PC-9 (cell line): Measurements from ENCODE around the gene KMT5C. TPM values are rescaled to one million over a fixed set of nuclear protein-coding genes. Genes with fewer than 3 reads are reported as not detected.

Experiments
- BruUV-seq: library from RNA; stranded (reverse); fragments of 400-500 nt; replicated peaks from 2 replicates; lab custom pipeline; 2021; lab: Mats Ljungman, UMichigan
- CTCF ChIA-PET: fragments of 300-600 bp; sonication (Branson Sonifier 250); formaldehyde crosslinking; loops from one replicate; lab custom pipeline; 2022; ENCODE audit warnings: antibody characterized with exemption; lab: Charles Lee
- POLR2A ChIA-PET: fragments of 300-600 bp; sonication (Branson Sonifier 250); formaldehyde crosslinking; loops from one replicate; lab custom pipeline; 2022; ENCODE audit warnings: antibody characterized with exemption; ENCODE audit not compliant: unreplicated experiment; lab: Charles Lee
- DNase-seq, 2 experiments: peaks; one replicate each; pipeline versions ENCODE4 v3.0.0 to v3.0.0-alpha.2; 2015 to 2022; ENCODE audit warnings: mixed read lengths in 1 of 2
- H2AFZ ChIP-seq: fragments of 200-600 bp; sonication (generic); 2 replicates; pipeline ENCODE4 v1.8.1; 2017; ENCODE audit warnings: antibody characterized with exemption
- H3F3A ChIP-seq: fragments of 200-600 bp; sonication (generic); 2 replicates; pipeline ENCODE4 v1.8.1; 2017; ENCODE audit warnings: antibody characterized with exemption, mild to moderate bottlenecking, low read depth; ENCODE audit not compliant: insufficient read depth
- H3K27ac ChIP-seq: fragments of 200-600 bp; sonication (generic); 2 replicates; pipeline ENCODE4 v1.6.1; 2016; ENCODE audit warnings: mixed run types
- H3K27me3 ChIP-seq: fragments of 200-600 bp; sonication (generic); 2 replicates; pipeline ENCODE4 v1.6.1; 2016; ENCODE audit warnings: low read depth, mixed run types; ENCODE audit not compliant: insufficient read depth
- H3K36me3 ChIP-seq: fragments of 200-600 bp; sonication (generic); 2 replicates; pipeline ENCODE4 v1.6.1; 2016; ENCODE audit warnings: low read depth, mixed run types
- H3K4me1 ChIP-seq: fragments of 200-600 bp; sonication (generic); replicated peaks from 2 replicates; pipeline ENCODE4 v1.6.1; 2016; ENCODE audit warnings: mixed run types; ENCODE audit not compliant: insufficient read depth
- H3K4me2 ChIP-seq: fragments of 200-600 bp; sonication (generic); 2 replicates; pipeline ENCODE4 v1.6.1; 2017; ENCODE audit warnings: mixed run types
- H3K4me3 ChIP-seq: fragments of 200-600 bp; sonication (generic); 2 replicates; pipeline ENCODE4 v1.6.1; 2016; ENCODE audit warnings: mixed run types
- H3K79me2 ChIP-seq: fragments of 200-600 bp; sonication (generic); 2 replicates; pipeline ENCODE4 v1.6.1; 2017; ENCODE audit warnings: low read depth, mixed run types
- H3K9me2 ChIP-seq: fragments of 200-600 bp; sonication (generic); 2 replicates; pipeline ENCODE4 v1.8.1; 2017; ENCODE audit warnings: mild to moderate bottlenecking; ENCODE audit not compliant: insufficient read depth
- H3K9me3 ChIP-seq: fragments of 200-600 bp; sonication (generic); 2 replicates; pipeline ENCODE4 v1.8.1; 2016; ENCODE audit warnings: low read depth; ENCODE audit not compliant: insufficient read depth
- H4K20me1 ChIP-seq: fragments of 200-600 bp; sonication (generic); 2 replicates; pipeline ENCODE4 v1.8.1; 2017; ENCODE audit not compliant: insufficient read depth
- EZH2 ChIP-seq: fragments of 200-600 bp; sonication (generic); IDR thresholded peaks from 2 replicates; pipeline ENCODE4 v1.8.0; 2017; ENCODE audit warnings: antibody characterized with exemption, low read depth
- intact Hi-C: fragments of 100-400 bp; cut with micrococcal nuclease; formaldehyde crosslinking; loops from one replicate; pipeline ENCODE4 v1.10.0; 2022; ENCODE audit not compliant: unreplicated experiment
- total RNA-seq: library from RNA; stranded (reverse); gene quantifications from 2 replicates; pipeline ENCODE4 v1.2.3, GENCODE V29; 2021
- TF ChIP-seq, protein P1 (sequence below): fragments of 200-600 bp; sonication (generic); conservative IDR thresholded peaks from 2 replicates; pipeline ENCODE4 v1.6.1; 2017; ENCODE audit warnings: mixed run types, antibody characterized with exemption, mild to moderate bottlenecking, moderate library complexity

KMT5C gene
- total RNA-seq, 1 experiment from 2014 or later: 71.6 TPM

DNA sequence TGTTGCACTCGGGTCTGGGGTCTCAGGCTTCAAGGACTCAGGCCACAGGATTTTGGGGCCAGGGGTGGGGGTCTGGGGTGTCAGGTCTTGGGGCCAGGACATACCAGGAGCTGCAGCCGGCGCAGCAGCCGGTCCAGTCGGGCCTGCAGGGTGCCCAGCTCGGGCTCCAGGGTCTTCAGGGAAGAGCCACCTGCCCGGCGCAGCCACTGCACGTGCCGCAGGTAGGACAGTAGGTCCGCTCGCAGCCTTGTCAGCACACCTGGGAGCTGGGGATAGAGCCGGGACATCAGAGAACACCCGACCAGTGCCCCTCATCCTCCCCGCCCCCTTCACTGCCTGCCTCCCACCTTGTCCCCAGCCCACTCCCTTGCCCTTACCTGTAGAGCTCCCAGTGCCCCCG, 28.4 kb downstream of the KMT5C start:
- Histone ChIP-seq H4K20me1 (no peaks in the 10 kb centered on the region), H3K9me3 (no peaks in the 10 kb centered on the region), H3K4me2 (no peak overlapping the region), H2AFZ (no peak overlapping the region), H3K4me1 (peaks cover 25% of the 10 kb centered on the region), H3K79me2 (no peaks in the 10 kb centered on the region), H3K9me2 (no peaks in the 10 kb centered on the region), H3K27me3 (peaks cover 5% of the 10 kb centered on the region; the same call in 1 of the 2 replicates), H3K27ac (no peak overlapping the region), H3K36me3 (no peaks in the 10 kb centered on the region), H3F3A (peaks cover 41% of the 10 kb centered on the region; the same call in 1 of the 2 replicates), H3K4me3 (no peak overlapping the region)
- POLR2A ChIA-PET: interaction anchor here (0.8 kb wide), 1 partner anchor 23 kb away, joined by 12 read pairs; no protein-coding TSS in a partner anchor
- TF ChIP-seq EZH2: no peak
- TF ChIP-seq, protein P1, sequence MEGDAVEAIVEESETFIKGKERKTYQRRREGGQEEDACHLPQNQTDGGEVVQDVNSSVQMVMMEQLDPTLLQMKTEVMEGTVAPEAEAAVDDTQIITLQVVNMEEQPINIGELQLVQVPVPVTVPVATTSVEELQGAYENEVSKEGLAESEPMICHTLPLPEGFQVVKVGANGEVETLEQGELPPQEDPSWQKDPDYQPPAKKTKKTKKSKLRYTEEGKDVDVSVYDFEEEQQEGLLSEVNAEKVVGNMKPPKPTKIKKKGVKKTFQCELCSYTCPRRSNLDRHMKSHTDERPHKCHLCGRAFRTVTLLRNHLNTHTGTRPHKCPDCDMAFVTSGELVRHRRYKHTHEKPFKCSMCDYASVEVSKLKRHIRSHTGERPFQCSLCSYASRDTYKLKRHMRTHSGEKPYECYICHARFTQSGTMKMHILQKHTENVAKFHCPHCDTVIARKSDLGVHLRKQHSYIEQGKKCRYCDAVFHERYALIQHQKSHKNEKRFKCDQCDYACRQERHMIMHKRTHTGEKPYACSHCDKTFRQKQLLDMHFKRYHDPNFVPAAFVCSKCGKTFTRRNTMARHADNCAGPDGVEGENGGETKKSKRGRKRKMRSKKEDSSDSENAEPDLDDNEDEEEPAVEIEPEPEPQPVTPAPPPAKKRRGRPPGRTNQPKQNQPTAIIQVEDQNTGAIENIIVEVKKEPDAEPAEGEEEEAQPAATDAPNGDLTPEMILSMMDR: no peak
- no peak for DNase-seq
- CTCF ChIA-PET: interaction anchor here (0.6 kb wide), 1 partner anchor 12 kb away, joined by 4 read pairs; no protein-coding TSS in a partner anchor
- intact Hi-C loops: loop anchor here (2.0 kb wide), 1 partner anchor 29 kb away; the partner anchor contains the start of gene KMT5C
- BruUV-seq: no TSS peak

- Histone ChIP-seq H4K20me1 (no peaks in the 10 kb centered on the region), H3K4me3 (peak overlapping the region; percentile 35; the same call in 1 of the 2 replicates), H3K27me3 (peaks cover 5% of the 10 kb centered on the region; the same call in 1 of the 2 replicates), H3K9me2 (no peaks in the 10 kb centered on the region), H3K4me2 (peak overlapping the region; percentile 61), H2AFZ (no peak overlapping the region), H3K9me3 (no peaks in the 10 kb centered on the region), H3K27ac (no peak overlapping the region), H3F3A (peaks cover 42% of the 10 kb centered on the region; the same call in 1 of the 2 replicates), H3K4me1 (peaks cover 33% of the 10 kb centered on the region), H3K79me2 (no peaks in the 10 kb centered on the region), H3K36me3 (no peaks in the 10 kb centered on the region)
- peak in 1 of 2 experiments; percentile 78 for DNase-seq
- intact Hi-C loops: loop anchor here (2.0 kb wide), 1 partner anchor 30 kb away; the partner anchor contains the start of gene KMT5C
- TF ChIP-seq, protein P1: no peak
- 0 out of 2 replicates have a peak, but pooled peaks have one; percentile 66 for TF ChIP-seq EZH2
- ChIA-PET CTCF (interaction anchor here (0.6 to 0.7 kb wide), 2 partner anchors 13 to 227 kb away, joined by 3 to 4 read pairs; no protein-coding TSS in a partner anchor), POLR2A (interaction anchor here (0.6 to 0.8 kb wide), 2 partner anchors 22 to 222 kb away, joined by 4 to 12 read pairs; no protein-coding TSS in a partner anchor)
- no TSS peak for BruUV-seq
Observed at GRCh38 chr19:55368701-55369563, 29.3 kb downstream of the KMT5C start.

GRCh38 chr19:55369653-55370304, 30.1 kb downstream of the KMT5C start:
- Histone ChIP-seq H3F3A (peaks cover 35% of the 10 kb centered on the region; the same call in 1 of the 2 replicates), H3K4me3 (peak overlapping the region; percentile 62), H2AFZ (peak overlapping the region; percentile 75), H4K20me1 (no peaks in the 10 kb centered on the region), H3K36me3 (no peaks in the 10 kb centered on the region), H3K27ac (no peak overlapping the region), H3K4me1 (peaks cover 42% of the 10 kb centered on the region), H3K9me3 (no peaks in the 10 kb centered on the region), H3K79me2 (no peaks in the 10 kb centered on the region), H3K27me3 (peaks cover 5% of the 10 kb centered on the region; the same call in 1 of the 2 replicates), H3K4me2 (peak overlapping the region; percentile 96), H3K9me2 (no peaks in the 10 kb centered on the region)
- BruUV-seq: TSS peak; percentile 61
- ChIA-PET CTCF (interaction anchor here (0.7 kb wide), 1 partner anchor 228 kb away, joined by 3 read pairs; no protein-coding TSS in a partner anchor), POLR2A (interaction anchor here (0.6 kb wide), 1 partner anchor 223 kb away, joined by 4 read pairs; no protein-coding TSS in a partner anchor)
- intact Hi-C loops: loop anchor here (2.0 kb wide), 1 partner anchor 31 kb away; the partner anchor contains the start of gene KMT5C
- TF ChIP-seq EZH2: peak; percentile 98
- TF ChIP-seq, protein P1: no peak
- DNase-seq: peak in 1 of 2 experiments; percentile 60
